Fibroblast of skin of left biceps (primary cell): ENCODE measurements around the gene ARID3C.

Experiments used
- DNase-seq, 2 experiments: peaks; one replicate each; pipeline ENCODE4 v3.0.0-alpha.2; 2013; ENCODE audit warnings: low read depth in 2 of 2

The ARID3C gene

GRCh38 chr9:34577400-34578240 is 51.2 kb downstream of the ARID3C start:
- DNase-seq, result no peak

GRCh38 chr9:34576597-34577399 is 52.1 kb downstream of the ARID3C start:
- DNase-seq, result no peak

- DNase-seq, result no peak
Measured at GRCh38 chr9:34575862-34576596, 52.8 kb downstream of the ARID3C start.

- DNase-seq, result no peak
Measured at GRCh38 chr9:34575241-34575640, 53.6 kb downstream of the ARID3C start.

GRCh38 chr9:34574571-34574970 is 54.3 kb downstream of the ARID3C start:
- DNase-seq, result no peak

GRCh38 chr9:34573599-34574325 is 55.1 kb downstream of the ARID3C start:
- DNase-seq, result no peak

- DNase-seq, result no peak
Measured at GRCh38 chr9:34572628-34573027, 56.2 kb downstream of the ARID3C start.

- no peak for DNase-seq
Measured at GRCh38 chr9:34572092-34572491, 56.8 kb downstream of the ARID3C start.

GRCh38 chr9:34571481-34571810 is 57.4 kb downstream of the ARID3C start:
- no peak for DNase-seq
